ENCODE data around the gene TPO. TPM values are rescaled to one million over a fixed set of nuclear protein-coding genes. Genes with fewer than 3 reads are reported as not detected.

Gene TPO
- total RNA-seq, 4 donors from 2014 or later: 0.70 to 46.2 (median 6.8) TPM

DNA sequence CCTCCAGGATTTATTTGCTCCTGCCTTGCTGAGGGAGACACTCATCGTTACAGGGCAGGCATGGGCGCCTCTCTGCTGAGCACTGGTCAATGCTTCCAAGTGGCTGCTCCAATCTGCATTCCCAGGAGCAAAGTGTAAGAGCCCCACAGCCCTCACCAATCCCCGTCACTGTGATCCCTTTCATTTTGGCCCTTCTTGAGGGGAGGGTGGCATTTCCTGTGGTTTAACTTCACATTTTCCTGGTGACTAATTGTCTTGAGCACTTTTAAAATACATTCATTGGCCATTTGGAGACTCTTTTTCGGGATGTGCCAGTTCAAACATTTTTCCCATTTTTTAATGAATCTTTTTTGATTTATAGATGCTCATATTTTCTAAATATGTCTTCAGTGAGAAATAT, 33.0 kb downstream of the TPO start:
- no peak for TF ChIP-seq POLR2A (IDR thresholded peaks at IDR 0.05)
- TF ChIP-seq, protein P1, sequence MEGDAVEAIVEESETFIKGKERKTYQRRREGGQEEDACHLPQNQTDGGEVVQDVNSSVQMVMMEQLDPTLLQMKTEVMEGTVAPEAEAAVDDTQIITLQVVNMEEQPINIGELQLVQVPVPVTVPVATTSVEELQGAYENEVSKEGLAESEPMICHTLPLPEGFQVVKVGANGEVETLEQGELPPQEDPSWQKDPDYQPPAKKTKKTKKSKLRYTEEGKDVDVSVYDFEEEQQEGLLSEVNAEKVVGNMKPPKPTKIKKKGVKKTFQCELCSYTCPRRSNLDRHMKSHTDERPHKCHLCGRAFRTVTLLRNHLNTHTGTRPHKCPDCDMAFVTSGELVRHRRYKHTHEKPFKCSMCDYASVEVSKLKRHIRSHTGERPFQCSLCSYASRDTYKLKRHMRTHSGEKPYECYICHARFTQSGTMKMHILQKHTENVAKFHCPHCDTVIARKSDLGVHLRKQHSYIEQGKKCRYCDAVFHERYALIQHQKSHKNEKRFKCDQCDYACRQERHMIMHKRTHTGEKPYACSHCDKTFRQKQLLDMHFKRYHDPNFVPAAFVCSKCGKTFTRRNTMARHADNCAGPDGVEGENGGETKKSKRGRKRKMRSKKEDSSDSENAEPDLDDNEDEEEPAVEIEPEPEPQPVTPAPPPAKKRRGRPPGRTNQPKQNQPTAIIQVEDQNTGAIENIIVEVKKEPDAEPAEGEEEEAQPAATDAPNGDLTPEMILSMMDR (IDR thresholded peaks at IDR 0.05): no peak
- Histone ChIP-seq H3K9me3 (peaks cover 0 to 4% (median 0%) of the 10 kb centered on the region in 4 donors), H3K27me3 (no peaks in the 10 kb centered on the region), H3K4me1 (no peaks in the 10 kb centered on the region), H3K27ac (no peak overlapping the region), H3K36me3 (no peaks in the 10 kb centered on the region), H3K4me3 (no peak overlapping the region)
- no peak for DNase-seq

DNA sequence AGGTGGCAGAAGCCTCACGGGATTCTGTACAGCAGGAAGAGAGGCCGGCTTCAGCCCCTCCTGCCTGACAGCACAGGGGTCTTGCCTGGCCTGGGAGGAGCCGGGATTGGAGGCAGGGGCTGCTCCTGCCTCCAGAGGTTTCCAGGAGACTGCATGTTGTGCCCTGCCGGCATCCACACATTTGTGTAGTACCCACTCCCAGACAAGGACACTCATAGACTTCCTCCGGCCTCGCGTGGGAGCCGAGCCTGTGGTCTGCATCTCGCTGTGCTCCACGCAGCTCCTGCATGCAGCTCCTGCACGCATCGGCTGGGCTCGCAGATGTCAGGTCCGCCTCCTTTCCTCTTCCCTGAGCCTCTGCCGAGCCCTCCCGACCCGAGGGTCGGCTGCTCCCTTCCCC, 34.7 kb downstream of the TPO start:
- H3K4me3 ChIP-seq: no peak overlapping the region
- TF ChIP-seq, protein P1 (IDR thresholded peaks at IDR 0.05): no peak
- no peak for TF ChIP-seq POLR2A (IDR thresholded peaks at IDR 0.05)
- no peak for DNase-seq

DNA sequence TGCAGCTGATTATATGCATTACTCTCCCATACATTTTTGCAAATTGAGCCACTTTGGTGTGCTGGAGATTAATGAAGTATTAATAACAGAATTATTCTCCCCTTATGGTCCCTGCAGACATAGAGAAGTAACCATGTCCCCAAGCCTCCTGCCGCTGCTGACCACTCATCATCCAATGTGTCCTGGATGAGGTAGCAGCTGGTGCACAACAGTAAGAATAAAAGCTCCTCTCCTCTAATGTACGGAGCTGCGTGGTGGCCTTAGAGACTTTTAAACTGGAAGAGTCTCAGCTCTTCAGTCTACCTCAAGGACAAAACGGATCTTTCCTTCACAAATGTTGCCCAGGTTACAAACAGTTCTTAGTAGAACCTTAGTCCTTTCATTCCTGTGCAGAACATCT, 37.7 kb downstream of the TPO start:
- H3K4me3 ChIP-seq: no peak overlapping the region
- no peaks in the 10 kb centered on the region for H3K4me1 ChIP-seq
- DNase-seq: no peak
- peaks cover 0 to 4% (median 0%) of the 10 kb centered on the region in 4 donors for H3K9me3 ChIP-seq
- no peak overlapping the region for H3K27ac ChIP-seq
- H3K36me3 ChIP-seq: no peaks in the 10 kb centered on the region
- TF ChIP-seq, protein P1 (IDR thresholded peaks at IDR 0.05): no peak
- H3K27me3 ChIP-seq: no peaks in the 10 kb centered on the region

More for the DNA sequence above, 34.7 kb downstream of the TPO start:
- H3K9me3 ChIP-seq: peaks cover 0 to 4% (median 0%) of the 10 kb centered on the region in 4 donors
- H3K27ac ChIP-seq: no peak overlapping the region
- H3K36me3 ChIP-seq: no peaks in the 10 kb centered on the region
- H3K4me1 ChIP-seq: no peaks in the 10 kb centered on the region
- no peaks in the 10 kb centered on the region for H3K27me3 ChIP-seq

DNA sequence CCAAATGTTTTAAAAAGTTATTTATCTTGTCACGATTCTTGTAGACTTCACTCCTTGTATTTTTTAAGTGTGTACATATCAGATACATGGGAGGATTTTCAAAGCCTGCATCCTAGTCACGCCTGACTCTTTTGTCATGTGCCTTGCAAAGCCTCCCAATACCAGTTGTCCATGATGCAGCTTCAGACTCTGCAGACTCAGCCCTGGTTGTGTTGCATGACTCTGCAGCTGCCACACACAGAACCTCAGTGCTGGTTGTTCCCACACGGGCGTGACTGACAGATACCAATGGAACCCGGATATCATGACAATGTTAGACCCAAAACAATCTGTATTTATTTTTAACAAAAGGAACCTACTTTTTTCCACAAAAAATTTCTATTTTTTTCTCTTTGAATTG, 38.2 kb downstream of the TPO start:
- DNase-seq: no peak
- Histone ChIP-seq H3K27me3 (no peaks in the 10 kb centered on the region), H3K9me3 (peaks cover 0 to under 1% (median 0%) of the 10 kb centered on the region in 4 donors), H3K27ac (no peak overlapping the region), H3K36me3 (no peaks in the 10 kb centered on the region), H3K4me1 (no peaks in the 10 kb centered on the region), H3K4me3 (no peak overlapping the region)
- no peak for TF ChIP-seq POLR2A (IDR thresholded peaks at IDR 0.05)
- TF ChIP-seq, protein P1 (IDR thresholded peaks at IDR 0.05): no peak

DNA sequence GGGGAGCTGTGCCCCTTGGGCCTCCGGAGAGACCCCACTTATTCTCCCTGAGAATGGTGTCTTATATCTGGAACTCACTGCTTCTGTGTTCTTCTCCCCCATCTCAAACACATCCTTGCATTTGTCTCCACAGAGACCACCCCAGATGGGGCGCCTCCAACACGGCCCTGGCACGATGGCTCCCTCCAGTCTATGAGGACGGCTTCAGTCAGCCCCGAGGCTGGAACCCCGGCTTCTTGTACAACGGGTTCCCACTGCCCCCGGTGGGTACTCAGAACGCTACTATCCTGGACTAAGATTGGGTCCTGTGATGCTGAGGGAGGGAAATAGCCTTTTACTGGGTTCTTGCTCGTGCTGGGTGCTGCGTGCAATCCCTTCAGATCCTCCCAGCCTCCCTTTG, 40.3 kb downstream of the TPO start:
- H3K9me3 ChIP-seq: no peaks in the 10 kb centered on the region
- no peak overlapping the region for H3K27ac ChIP-seq
- no peak overlapping the region for H3K4me3 ChIP-seq
- no peak for TF ChIP-seq POLR2A (IDR thresholded peaks at IDR 0.05)
- TF ChIP-seq, protein P1 (IDR thresholded peaks at IDR 0.05): no peak
- no peaks in the 10 kb centered on the region for H3K4me1 ChIP-seq
- H3K36me3 ChIP-seq: no peaks in the 10 kb centered on the region
- H3K27me3 ChIP-seq: no peaks in the 10 kb centered on the region
- no peak for DNase-seq

DNA sequence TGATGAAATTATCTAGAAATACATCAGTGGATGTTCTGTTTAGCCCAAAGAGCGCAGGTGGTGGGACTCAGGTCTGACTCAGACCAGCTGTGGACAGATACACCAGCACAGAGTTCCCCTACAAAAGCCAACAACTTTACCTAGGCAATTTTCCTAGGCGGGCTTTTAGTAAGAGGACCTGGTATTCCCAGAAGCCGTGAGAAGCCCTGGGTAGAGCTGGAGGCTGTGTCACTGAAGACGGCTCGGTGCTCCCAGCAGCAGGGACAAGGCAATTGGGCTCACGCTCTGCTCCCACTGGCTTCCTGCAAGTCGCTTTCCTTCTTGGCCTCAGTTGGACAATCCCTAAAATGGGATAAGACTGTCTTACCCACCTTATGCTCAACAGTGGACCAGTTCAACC, 41.1 kb downstream of the TPO start:
- no peaks in the 10 kb centered on the region for H3K36me3 ChIP-seq
- no peak for DNase-seq
- TF ChIP-seq, protein P1 (IDR thresholded peaks at IDR 0.05): no peak
- TF ChIP-seq POLR2A (IDR thresholded peaks at IDR 0.05): no peak
- H3K27ac ChIP-seq: no peak overlapping the region
- H3K4me1 ChIP-seq: no peaks in the 10 kb centered on the region
- H3K9me3 ChIP-seq: no peaks in the 10 kb centered on the region
- H3K4me3 ChIP-seq: no peak overlapping the region
- no peaks in the 10 kb centered on the region for H3K27me3 ChIP-seq

Measured in Peyer's patch (tissue), 4 donors.